ENCODE measurements around the gene PRR35. TPM values are rescaled to one million over a fixed set of nuclear protein-coding genes. Genes with fewer than 3 reads are reported as not detected.

PRR35 gene
- total RNA-seq, 1 donor from 2014 or later, result not detected

DNA sequence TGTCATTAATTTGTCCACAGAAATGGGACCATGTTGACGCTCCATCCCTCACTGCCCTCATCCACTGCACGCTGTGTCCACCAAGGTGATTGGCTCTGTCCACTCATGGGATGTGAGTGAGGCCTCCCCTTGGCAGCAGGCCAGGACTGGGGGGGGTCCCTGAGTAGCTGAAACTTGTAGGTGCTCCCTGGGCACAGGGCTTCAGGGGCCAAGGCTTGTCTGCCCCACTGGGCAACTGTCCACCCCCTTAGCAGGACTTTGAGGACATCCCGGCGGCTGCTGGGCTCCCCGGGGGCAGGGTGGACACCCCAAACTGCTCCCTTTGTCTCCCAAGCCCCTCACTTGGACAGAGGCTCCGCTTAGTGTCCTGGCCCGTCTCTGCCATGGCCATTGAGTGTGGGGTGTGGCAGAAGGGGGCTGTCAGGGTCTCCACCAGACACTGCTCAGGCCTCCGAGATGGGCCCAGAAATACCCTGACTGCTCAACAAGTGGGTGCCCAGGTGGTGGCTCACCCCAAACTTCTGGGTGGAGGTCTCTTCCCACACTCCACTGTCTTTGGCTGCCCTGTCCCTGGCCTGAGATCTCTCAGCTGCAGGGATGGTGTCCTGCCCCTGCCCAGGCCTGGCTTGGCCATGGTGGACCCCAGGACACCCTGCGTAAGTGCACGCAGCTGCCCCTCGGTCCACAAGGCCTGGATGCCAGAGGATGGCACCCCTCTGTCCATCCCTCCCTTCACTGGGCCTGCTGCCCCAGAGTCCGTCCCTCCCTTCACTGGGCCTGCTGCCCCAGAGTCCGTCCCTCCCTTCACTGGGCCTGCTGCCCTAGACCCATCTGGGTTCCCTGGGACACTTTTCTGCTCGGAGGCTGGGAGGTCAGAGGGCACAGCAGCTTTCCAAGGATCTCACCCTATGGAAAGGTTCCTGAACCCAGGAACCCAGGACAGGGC is 26.7 kb downstream of the PRR35 start:
- Mint-ChIP-seq H3K4me1 (ENCODE audit: low read depth) (peaks cover 11% of the 10 kb centered on the region), H3K4me3 (ENCODE audit: low read depth) (peak overlapping the region; percentile 91), H3K27me3 (ENCODE audit: low read depth) (no peaks in the 10 kb centered on the region), H3K36me3 (ENCODE audit: low read depth) (peaks cover 9% of the 10 kb centered on the region), H3K9me3 (no peaks in the 10 kb centered on the region), H3K27ac (peak overlapping the region; percentile 78)
- no peak for DNase-seq (ENCODE audit: low spot score)
- intact Hi-C loops (cut with micrococcal nuclease), result loop anchor here (5.0 kb wide), 1 partner anchor 95 kb away; the partner anchor contains the start of genes JMJD8 and STUB1

GRCh38 chr16:588639-588888 is 28.4 kb downstream of the PRR35 start:
- peaks cover 14% of the 10 kb centered on the region for H3K4me1 Mint-ChIP-seq (ENCODE audit: low read depth)
- H3K27me3 Mint-ChIP-seq (ENCODE audit: low read depth), result no peaks in the 10 kb centered on the region
- peaks cover 9% of the 10 kb centered on the region for H3K36me3 Mint-ChIP-seq (ENCODE audit: low read depth)
- H3K9me3 Mint-ChIP-seq, result no peaks in the 10 kb centered on the region
- H3K4me3 Mint-ChIP-seq (ENCODE audit: low read depth), result peak overlapping the region; percentile 91
- peak overlapping the region; percentile 97 for H3K27ac Mint-ChIP-seq
- DNase-seq (ENCODE audit: low spot score), result peak; percentile 65
- intact Hi-C loops (cut with micrococcal nuclease), result loop anchor here (5.0 kb wide), 1 partner anchor 94 kb away; the partner anchor contains the start of genes JMJD8 and STUB1

DNA sequence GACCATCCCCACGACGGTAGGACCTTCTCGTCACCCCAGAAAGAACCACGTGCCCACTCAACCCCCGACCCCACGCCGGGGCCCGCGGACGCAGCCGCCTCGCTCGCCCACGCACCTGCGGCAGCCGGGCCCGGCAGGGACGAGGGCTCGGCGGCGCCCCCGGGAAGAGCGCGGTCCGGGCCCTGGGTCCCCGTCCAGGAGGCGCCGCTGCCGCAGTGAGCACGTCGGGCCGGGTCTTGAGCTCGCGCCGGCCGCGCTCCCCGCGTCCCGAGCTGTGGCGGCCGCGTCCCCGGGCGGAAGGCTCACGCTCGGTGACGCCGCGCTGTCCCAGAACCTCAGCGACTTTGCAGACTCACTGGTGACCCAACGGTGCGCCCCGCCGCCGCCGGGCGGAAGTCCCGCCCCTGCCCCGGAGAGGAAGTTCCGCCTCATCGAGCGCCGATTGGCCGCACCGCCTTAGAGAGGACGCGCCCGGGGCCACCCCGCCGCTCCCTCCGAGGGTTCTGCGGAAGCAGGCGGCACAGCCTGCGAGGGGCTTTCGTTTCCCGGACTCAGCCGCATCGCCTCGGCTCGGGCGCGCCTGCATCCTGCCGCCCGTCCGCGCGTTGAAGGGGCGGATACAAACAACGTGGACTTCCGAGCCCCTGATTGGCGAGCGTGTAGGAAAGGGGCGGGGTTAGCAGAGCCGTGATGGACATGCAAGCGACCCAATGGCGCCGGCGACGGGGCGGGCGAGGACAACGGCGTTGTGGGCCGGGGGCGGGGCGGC is 28.9 kb downstream of the PRR35 start:
- Mint-ChIP-seq H3K36me3 (ENCODE audit: low read depth) (peaks cover 9% of the 10 kb centered on the region), H3K9me3 (no peaks in the 10 kb centered on the region), H3K27ac (peak overlapping the region; percentile 98), H3K4me1 (ENCODE audit: low read depth) (peaks cover 16% of the 10 kb centered on the region), H3K27me3 (ENCODE audit: low read depth) (no peaks in the 10 kb centered on the region), H3K4me3 (ENCODE audit: low read depth) (peak overlapping the region; percentile 97)
- intact Hi-C loops (cut with micrococcal nuclease), result loop anchor here (1.0 to 5.0 kb wide), 3 partner anchors 47 to 93 kb away; partner anchors contain the start of genes CAPN15, JMJD8, METTL26 and STUB1
- DNase-seq (ENCODE audit: low spot score), result peak; percentile 98

DNA sequence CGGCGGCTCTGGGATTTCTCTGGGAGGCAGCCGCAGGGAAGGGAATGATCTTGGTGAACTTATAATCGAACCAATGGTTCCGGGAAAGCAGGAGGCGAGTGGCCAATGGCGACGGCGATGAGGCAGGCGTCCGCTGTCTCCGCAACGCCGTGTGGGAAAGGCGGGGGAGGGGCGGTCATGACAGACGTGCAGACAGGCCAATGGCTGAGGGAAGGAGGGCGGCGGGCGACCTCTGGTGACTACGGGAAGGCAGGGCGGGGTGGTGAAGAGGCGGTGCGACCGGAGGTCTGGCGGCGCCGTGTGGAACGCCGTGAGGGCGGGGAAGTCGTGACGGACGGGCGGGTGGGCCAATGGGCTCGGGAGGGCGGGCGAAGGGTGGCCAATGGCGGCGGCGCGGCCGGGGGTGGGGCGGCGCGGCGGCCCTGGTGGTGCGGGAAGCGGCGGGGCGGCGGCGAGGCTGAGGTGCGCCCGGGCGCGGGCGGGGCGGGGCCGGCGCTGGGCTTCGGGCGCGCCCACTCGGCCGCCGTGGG is 29.5 kb downstream of the PRR35 start, which contains the start of gene RAB40C:
TSS of gene RAB40C (plus strand) at position 409 of the 530 bp plus-strand sequence. CDS start 226 bp downstream, outside the sequence.
- Mint-ChIP-seq H3K4me3 (ENCODE audit: low read depth) (peak within 1 kb of the TSS; percentile 97), H3K9me3 (no peaks in the 10 kb centered on the region), H3K4me1 (ENCODE audit: low read depth) (peaks cover 16% of the 10 kb centered on the region), H3K27me3 (ENCODE audit: low read depth) (no peaks in the 10 kb centered on the region), H3K27ac (peak within 1 kb of the TSS; percentile 98), H3K36me3 (ENCODE audit: low read depth) (peaks cover 9% of the 10 kb centered on the region)
- peak; percentile 98 for DNase-seq (ENCODE audit: low spot score)
- intact Hi-C loops (cut with micrococcal nuclease), result loop anchor here (1.0 to 5.0 kb wide), 3 partner anchors 47 to 93 kb away; partner anchors contain the start of genes CAPN15, JMJD8, METTL26 and STUB1

DNA sequence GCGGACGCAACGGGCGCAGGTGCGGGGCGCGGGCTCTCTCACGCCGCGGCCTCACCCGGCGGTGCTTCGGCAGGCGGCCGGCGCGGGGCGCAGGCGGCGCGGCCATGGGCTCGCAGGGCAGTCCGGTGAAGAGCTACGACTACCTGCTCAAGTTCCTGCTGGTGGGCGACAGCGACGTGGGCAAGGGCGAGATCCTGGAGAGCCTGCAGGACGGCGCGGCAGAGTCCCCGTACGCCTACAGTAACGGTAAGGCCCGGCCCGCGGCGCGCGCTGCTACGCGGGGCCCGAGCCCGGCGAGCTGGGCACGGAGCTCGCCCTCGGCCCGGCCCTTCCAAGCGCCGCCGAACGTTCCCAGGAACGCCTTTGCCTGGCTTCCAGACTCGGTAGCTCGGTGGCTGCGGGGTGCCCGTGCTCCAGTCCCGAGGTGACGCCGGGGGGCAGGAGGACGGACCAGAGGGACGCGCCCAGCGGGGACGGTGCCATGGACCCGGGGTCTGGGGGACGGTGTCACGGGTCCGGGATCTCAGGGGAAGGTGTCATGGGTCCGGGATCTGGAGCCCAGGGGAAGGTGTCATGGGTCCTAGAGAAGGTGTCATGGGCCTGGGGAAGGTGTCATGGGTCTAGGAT is 30.1 kb downstream of the PRR35 start:
- peaks cover 9% of the 10 kb centered on the region for H3K36me3 Mint-ChIP-seq (ENCODE audit: low read depth)
- H3K9me3 Mint-ChIP-seq, result no peaks in the 10 kb centered on the region
- H3K27ac Mint-ChIP-seq, result peak overlapping the region; percentile 69
- H3K4me3 Mint-ChIP-seq (ENCODE audit: low read depth), result peak overlapping the region; percentile 87
- no peak for DNase-seq (ENCODE audit: low spot score)
- no peaks in the 10 kb centered on the region for H3K27me3 Mint-ChIP-seq (ENCODE audit: low read depth)
- peaks cover 16% of the 10 kb centered on the region for H3K4me1 Mint-ChIP-seq (ENCODE audit: low read depth)
- intact Hi-C loops (cut with micrococcal nuclease), result no loop called here

- Mint-ChIP-seq H3K9me3 (no peaks in the 10 kb centered on the region), H3K36me3 (ENCODE audit: low read depth) (peaks cover 9% of the 10 kb centered on the region), H3K4me1 (ENCODE audit: low read depth) (peaks cover 16% of the 10 kb centered on the region), H3K4me3 (ENCODE audit: low read depth) (peak overlapping the region; percentile 87), H3K27ac (peak overlapping the region; percentile 69), H3K27me3 (ENCODE audit: low read depth) (no peaks in the 10 kb centered on the region)
- intact Hi-C loops (cut with micrococcal nuclease), result no loop called here
- no peak for DNase-seq (ENCODE audit: low spot score)
Measured at GRCh38 chr16:590815-591200, 30.6 kb downstream of the PRR35 start.

DNA sequence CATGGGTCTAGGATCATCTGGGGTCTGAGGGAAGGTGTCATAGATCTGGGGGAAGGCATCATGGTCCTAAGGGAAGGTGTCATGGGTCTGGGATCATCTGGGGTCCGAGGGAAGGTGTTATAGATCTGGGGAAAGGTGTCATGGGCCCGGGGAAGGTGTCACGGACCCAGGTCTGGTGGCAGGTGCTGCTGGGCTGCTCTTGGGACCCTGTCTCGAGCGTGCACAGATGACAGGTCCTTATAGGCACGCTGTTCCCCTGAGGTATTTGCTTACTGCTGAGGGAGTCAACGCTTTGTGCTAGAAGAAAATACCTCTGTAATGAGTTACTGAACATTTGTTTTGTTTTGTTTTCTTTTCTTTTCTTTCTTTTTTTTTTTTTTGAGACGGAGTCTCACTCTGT is 31.0 kb downstream of the PRR35 start:
- Mint-ChIP-seq H3K4me1 (ENCODE audit: low read depth) (peaks cover 19% of the 10 kb centered on the region), H3K9me3 (no peaks in the 10 kb centered on the region), H3K27me3 (ENCODE audit: low read depth) (no peaks in the 10 kb centered on the region), H3K36me3 (ENCODE audit: low read depth) (peaks cover 12% of the 10 kb centered on the region), H3K4me3 (ENCODE audit: low read depth) (peak overlapping the region; percentile 87), H3K27ac (peak overlapping the region; percentile 69)
- intact Hi-C loops (cut with micrococcal nuclease), result no loop called here
- DNase-seq (ENCODE audit: low spot score), result no peak

DNA sequence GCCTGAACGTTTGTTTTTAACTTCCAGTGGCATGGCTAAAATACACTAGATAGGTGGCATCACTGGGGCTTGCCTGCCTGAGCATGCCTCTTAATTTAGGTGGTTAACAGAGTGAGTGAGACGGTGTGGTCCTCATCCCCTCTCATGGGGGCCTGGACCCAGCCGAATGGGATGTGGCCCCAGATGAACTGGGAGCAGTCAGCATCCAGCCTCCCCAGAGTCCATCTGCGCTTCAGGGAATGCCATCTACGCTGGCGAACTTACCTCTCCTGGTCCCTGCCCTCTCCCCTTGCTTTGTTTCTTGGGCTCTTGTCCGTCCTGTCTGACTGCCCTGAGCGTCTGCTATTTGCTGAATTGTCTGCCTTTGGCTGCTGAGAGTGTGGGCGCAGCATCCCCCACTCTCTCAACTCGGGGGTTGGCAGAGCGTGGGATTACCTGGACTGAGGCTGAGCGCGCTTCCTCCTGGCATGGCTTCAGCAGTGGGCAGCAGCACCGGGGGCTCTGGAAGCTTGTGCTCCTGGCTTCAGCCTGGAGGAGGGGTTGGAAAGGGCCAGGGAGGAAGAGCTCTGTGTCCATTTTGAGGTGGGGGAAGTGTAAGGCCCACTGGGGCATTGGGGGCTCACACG is 31.8 kb downstream of the PRR35 start:
- Mint-ChIP-seq H3K27ac (no peak overlapping the region), H3K4me1 (ENCODE audit: low read depth) (peaks cover 19% of the 10 kb centered on the region), H3K27me3 (ENCODE audit: low read depth) (no peaks in the 10 kb centered on the region), H3K4me3 (ENCODE audit: low read depth) (peak overlapping the region; percentile 39), H3K9me3 (no peaks in the 10 kb centered on the region), H3K36me3 (ENCODE audit: low read depth) (peaks cover 19% of the 10 kb centered on the region)
- no peak for DNase-seq (ENCODE audit: low spot score)
- intact Hi-C loops (cut with micrococcal nuclease), result no loop called here

DNA sequence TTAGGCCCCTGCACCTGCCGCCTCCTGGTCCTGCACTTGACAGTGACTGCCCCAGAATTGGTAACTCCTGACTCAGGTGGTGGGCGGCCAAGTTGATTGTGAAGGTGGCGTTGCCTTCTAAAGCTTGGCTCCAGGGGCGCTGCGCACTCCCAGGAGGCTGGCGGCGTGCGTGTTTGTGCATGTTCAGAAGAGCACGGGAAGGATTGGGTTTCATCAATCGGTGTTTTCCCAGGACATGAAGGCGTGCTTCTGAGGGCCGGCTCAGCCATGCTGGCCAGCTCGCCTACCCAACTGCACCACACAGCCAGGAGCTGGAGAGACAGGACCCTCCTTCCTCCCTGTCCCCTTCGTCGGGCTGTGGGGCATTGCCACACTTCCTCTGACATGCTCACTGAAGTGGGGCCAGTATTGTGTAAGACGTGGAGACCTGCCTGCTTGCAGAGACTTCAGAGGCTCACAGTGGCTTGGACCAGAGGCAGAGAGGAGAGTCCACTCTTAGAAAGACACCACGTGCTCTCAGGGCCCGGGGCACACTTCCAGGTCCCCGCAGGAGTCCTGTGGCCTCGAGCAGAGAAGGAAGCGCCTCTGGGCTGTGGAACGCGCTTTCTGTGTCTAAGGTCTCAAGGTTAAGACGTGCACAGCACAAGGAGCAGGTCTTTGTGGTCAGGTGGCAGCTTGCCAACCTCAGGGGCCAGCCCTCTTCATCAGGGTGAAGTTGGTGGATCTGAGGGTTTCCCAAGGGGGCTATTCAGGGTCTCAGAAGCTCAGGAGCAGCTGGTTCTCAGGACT is 32.5 kb downstream of the PRR35 start:
- Mint-ChIP-seq H3K36me3 (ENCODE audit: low read depth) (peaks cover 17% of the 10 kb centered on the region), H3K27me3 (ENCODE audit: low read depth) (no peaks in the 10 kb centered on the region), H3K4me1 (ENCODE audit: low read depth) (peaks cover 16% of the 10 kb centered on the region), H3K9me3 (no peaks in the 10 kb centered on the region), H3K4me3 (ENCODE audit: low read depth) (no peak overlapping the region), H3K27ac (no peak overlapping the region)
- intact Hi-C loops (cut with micrococcal nuclease), result no loop called here
- no peak for DNase-seq (ENCODE audit: low spot score)

DNA sequence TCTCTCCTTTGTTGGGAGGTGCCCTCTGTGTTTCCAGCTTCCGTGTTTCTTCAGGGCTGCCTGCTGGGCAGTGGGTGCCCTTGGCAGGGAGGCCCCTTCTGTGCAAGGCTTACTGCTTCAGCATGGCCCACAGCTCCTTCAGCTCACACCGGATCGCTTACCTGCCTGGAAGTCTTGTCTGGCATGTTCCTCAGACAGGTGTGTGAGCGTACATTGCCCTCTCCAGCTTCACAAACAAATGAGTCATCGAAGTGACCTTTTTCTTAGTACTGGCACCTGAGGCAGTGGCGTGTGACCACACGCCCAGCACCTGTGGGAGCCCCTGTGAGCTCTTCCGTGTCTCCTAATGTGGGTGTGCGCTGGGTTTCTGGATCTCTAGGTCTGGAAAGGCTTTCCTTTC is 33.2 kb downstream of the PRR35 start:
- Mint-ChIP-seq H3K4me3 (ENCODE audit: low read depth) (no peak overlapping the region), H3K36me3 (ENCODE audit: low read depth) (peaks cover 15% of the 10 kb centered on the region), H3K4me1 (ENCODE audit: low read depth) (peaks cover 16% of the 10 kb centered on the region), H3K9me3 (no peaks in the 10 kb centered on the region), H3K27ac (no peak overlapping the region), H3K27me3 (ENCODE audit: low read depth) (no peaks in the 10 kb centered on the region)
- no peak for DNase-seq (ENCODE audit: low spot score)
- intact Hi-C loops (cut with micrococcal nuclease), result no loop called here

DNA sequence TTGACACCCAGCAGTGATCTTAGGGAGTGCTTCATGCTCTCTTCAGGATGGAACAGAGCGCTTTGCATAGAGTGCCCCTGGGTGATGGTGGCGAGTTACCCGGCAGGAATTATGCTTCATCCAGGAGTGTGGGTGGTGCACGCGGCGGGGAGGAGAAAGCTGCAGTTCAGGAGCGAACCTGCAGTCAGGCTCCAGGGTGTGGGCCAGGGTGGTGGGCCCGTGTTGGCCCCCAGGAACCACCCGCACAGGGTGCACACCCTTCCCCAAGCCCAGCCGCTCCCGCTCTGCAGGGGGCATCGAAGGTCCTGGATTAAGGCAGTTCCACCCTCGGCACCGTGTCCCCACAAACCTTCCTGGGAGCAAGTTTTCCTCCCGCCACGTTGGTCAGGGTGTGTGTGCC is 33.6 kb downstream of the PRR35 start:
- H3K27ac Mint-ChIP-seq, result no peak overlapping the region
- no peaks in the 10 kb centered on the region for H3K9me3 Mint-ChIP-seq
- intact Hi-C loops (cut with micrococcal nuclease), result no loop called here
- no peak overlapping the region for H3K4me3 Mint-ChIP-seq (ENCODE audit: low read depth)
- H3K4me1 Mint-ChIP-seq (ENCODE audit: low read depth), result peaks cover 16% of the 10 kb centered on the region
- no peaks in the 10 kb centered on the region for H3K27me3 Mint-ChIP-seq (ENCODE audit: low read depth)
- DNase-seq (ENCODE audit: low spot score), result no peak
- H3K36me3 Mint-ChIP-seq (ENCODE audit: low read depth), result peaks cover 16% of the 10 kb centered on the region

Measured in activated T-helper 2 cell treated with anti-CD3 and anti-CD28 coated beads, Interferon-gamma antibody, Interleukin-2, Interleukin-4, amounts not matched to agents 10 μg/mL and 5 μg/mL and 100 μg/mL, durations not matched to agents 14 hours and 24 hours and 36 hours (primary cell).